Dermis microvascular lymphatic vessel endothelial cell (primary cell): Measurements from ENCODE around the gene OSMR. TPM values are rescaled to one million over a fixed set of nuclear protein-coding genes. Genes with fewer than 3 reads are reported as not detected.

Source experiments
- DNase-seq, 2 donors: peaks; one replicate each; pipeline versions ENCODE4 v3.0.0 to v3.0.0-alpha.2; 2010; ENCODE audit warnings: low read depth in 2 of 2
- total RNA-seq: library from RNA; depleted of rRNA; stranded (reverse); fragments of >200 nt; gene quantifications from 2 replicates; pipeline ENCODE4 v1.2.1, GENCODE V29; 2014

Gene OSMR
- 8.0 and 11.3 TPM in 2 replicates for total RNA-seq

GRCh38 chr5:38845526-38846378, at the start of gene OSMR:
TSS of gene OSMR (plus strand) at chr5:38846012. CDS start at chr5:38869045, 23,033 bp downstream.
- peak; percentile 77 to 91 for DNase-seq

- DNase-seq, result no peak
Measured at GRCh38 chr5:38796742-38797108, 49.1 kb upstream of the OSMR start.

- no peak for DNase-seq
Measured at GRCh38 chr5:38797838-38798237, 48.0 kb upstream of the OSMR start.

GRCh38 chr5:38799556-38800377, 46.0 kb upstream of the OSMR start:
- no peak for DNase-seq

GRCh38 chr5:38800515-38800914, 45.3 kb upstream of the OSMR start:
- no peak for DNase-seq

- DNase-seq, result no peak
Measured at GRCh38 chr5:38802125-38802524, 43.7 kb upstream of the OSMR start.

DNA sequence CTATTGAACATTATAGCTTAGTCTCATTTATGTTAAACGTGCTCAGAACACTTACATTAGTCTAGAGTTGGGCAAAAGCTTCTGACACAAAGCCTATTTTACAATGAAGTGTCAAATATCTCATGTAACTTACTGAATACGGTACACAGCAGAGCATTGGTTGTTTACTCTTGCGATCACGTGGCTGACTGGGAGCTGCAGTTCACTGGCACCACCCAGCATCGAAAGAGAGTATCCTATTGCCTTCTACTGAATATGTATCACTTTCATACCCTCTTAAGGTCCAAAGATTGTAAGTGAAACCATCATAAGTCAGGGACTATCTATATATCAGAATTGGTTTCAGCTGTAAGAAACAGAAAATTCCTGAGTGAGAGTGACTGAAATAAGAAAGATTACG, 42.6 kb upstream of the OSMR start:
- DNase-seq, result no peak

GRCh38 chr5:38806775-38807258, 39.0 kb upstream of the OSMR start:
- peak; percentile 35 to 58 for DNase-seq

DNA sequence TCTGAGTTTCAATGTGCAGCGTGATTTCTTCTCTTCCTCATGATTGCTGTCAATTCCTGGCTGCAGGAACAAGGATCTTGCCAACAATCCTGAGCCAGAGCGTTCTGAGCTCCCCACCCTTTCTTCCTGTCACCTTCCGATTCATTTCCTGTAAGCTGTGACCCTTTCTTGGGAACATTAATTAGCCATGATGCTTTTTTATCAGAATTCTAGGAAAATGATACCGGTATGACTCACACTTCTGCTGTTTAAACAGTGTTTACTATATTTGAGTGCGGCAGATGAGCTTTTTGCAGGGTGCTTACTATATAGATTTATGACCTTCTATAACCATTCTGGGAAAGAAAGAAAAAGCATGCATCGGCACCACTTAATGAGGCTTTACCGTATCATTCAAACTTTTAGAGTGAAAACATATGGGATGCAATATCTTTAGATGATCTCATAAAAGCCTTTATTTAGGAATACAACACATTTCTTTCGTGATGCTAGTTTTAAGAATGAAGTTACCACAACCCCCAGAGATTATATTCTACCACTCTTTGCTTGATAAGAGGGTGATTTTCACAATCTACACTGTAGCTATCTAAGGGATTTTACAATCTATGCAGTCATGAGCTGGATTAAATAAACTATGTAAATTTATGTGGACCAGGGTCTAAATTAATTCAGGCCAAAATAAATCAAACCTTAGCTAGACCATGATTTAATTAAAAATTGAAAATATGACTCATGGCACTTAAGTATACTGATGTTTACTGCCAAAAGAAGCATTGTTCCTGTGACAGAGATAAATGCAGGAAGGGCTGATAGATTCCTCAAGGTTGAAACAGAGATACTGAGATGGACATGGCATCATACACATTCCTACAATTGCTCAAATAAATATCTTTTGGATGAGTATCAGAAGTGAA, 38.0 kb upstream of the OSMR start:
- DNase-seq, result peak; percentile 56 to 85

DNA sequence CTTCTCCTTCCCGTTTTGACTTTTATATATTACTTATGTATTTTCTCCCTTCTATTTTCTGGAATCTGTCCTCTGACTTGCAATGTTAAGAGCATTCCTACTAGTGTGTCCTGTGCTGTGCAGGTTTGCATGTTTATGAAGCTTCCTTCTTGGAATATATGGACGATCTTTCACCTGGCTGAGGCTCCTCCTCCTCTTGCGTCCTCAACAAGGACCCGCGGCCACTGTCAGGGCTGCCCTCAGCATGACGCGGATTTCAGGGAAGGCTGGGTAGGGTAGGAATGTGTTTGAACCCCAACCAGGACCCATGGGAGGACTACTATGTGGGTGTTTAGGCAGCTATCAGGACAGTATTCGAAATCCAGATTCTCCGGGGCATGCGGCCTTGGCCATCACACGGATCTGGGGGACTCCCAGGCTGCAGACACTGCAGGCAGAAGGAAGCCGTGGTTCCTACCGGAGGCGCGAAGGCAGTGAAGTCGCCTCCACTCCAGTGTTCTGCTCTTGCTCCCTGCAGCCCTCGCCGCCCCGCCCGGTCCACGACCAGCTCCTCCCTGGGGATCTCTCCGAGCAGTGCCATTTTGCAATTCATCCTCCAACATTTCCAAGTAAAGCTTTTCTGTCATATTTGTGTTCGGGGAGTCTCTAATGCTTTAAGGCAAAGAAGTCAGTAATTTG, 37.0 kb upstream of the OSMR start:
- no peak for DNase-seq

DNA sequence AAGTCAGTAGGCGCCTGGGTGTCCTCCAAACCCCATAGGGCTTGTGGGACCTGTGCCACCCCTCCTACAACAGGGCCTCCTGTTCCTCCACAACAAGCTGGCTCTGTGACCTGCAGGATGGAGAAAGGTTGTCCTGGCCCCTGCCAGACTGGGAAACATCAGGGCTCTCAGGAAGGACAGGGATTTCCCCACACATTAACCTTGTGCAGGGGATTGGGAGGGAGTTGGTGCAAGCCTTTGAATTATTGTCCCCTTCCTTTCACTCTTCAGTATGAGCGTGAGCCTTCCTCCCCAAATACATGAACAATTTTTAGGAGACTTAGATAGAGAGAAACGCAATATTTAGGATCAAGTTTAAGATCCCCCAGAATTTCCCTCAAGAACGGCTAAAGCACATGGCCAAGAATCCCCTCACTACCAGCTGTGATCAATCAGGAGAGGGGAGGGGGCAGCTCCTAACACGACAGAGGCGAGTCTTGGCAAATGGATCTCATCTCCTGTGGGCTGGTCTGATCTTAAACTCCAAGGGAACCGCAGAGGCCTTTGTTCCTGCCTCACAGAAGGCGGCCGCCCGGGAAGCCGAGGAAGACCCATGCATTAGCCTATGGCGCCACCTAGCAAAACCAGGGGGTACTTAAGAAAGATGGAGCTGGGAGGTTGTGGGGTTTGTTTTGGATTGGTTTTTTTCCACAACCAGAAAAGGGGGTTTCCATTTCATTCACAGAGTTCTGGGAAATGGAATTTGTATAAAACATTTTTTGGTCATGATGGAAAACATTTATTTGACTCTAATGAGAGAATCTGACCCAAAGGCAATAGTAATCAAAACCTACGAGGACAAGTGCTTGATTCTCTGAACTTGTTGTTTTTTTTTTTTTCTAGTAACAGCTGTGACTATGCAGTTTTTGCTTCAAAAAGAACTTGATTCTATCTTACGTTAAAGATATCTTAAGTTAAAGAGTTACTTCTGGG, 36.1 kb upstream of the OSMR start:
- peak; percentile 87 to 90 for DNase-seq

DNA sequence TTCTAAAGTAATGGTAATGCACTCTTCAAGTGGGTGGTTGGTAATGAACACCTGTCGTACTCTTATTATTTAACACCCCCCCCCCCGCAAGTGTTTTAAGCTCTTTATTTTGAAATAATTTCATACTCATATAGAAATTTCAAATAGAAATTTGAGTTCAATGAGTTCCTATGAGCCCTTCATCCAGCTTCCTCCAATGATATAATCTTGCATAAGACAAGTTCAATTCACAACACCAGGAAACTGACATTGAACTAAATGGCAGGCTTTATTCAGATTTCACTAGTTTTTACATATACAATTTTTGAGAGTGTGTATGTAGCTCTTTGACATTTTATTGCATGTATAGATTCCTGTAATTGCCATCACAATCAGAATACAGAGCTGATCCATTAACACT, 30.9 kb upstream of the OSMR start:
- DNase-seq, result no peak

- DNase-seq, result no peak
Measured at GRCh38 chr5:38816083-38817030, 29.5 kb upstream of the OSMR start.

DNA sequence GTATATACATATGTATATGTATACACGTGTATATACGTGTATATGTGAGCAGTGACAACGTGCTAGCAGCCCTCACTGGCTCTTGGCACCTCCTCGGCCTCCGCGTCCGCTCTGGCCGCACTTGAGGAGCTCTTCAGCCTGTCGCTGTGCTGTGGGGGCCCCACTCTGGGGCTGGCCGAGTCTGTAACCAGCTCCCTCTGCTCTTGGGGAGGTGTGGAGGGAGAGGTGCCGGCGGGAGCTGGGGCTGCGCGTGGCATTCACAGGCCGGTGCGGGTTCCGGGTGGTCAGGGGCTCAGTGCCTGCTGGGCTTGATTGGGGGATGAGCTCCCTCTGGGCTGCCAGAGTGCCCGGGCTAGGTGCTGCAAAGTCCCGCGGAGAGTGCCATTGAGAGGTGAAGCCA, 24.1 kb upstream of the OSMR start:
- no peak for DNase-seq

DNA sequence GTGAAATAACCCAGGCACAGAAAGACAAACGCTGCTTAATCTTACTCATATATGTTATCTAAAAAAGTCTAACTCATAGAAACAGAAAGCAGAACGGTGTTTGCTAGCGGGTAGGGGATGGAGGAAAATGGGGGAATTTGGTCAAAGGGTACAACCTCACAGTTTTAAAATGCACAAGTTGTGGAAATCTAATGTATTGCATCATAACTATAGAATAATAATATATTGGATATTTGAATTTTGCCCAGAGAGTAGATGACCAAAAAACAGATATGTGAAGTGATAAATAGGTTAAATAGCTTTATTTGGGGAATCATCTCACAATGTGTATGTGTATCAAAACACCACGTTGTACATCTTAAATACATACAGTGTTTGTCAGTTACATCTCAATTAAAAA, 22.3 kb upstream of the OSMR start:
- no peak for DNase-seq

DNA sequence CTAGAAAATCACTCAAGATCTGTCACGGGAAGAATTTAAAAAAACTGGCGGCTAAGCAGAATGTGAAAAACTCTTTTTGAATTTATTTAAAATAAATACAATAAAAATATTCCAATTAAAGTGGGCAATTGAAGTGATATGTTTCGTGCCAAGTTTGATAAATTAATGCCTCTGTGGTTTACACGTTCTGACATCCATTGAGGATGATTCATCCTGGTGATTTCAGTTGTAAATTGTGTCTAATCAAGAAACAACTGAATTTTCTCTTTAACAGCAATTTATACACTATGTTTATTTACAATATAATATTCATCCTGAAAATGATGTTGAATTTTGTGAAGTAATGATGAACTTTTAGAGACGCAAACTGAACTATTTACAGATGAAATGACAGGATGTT, 21.0 kb upstream of the OSMR start:
- no peak for DNase-seq

DNA sequence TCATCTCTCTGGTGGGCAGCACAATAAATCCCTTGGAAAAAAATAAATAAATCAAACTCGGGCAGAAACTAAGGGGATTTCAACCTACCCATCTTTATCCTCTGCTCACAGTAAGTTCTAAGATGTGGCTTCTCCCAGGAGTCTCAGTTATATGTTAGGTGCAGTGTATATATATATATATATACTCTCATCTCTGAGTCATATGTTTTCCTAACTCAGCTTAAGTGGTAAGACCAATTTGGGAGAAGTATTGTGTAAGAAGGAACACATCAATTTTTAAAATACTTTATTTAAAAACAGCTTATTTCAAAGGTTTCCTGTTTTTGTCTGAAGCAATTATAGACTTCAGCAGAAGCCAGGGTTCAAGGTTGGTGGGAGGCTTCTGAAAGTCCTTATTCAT, 20.3 kb upstream of the OSMR start:
- no peak for DNase-seq

DNA sequence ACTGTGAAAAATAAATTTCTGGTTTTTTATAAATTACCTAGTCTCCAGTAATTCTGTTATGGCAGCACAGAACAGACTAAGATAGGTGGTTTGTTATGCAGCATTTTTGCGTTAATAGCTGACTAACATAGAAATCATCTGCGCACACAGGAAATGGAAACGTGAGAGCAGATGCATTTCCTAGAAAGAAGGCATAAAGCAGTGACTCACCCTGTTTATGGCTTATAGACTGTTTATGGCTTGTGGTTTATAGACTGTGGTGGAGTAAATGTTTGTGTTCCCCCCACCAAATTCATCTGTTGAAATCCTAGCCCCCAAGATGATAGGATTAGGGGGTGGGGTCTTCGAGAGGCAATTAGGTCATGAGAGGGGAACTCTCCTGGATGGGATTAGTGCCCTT, 18.3 kb upstream of the OSMR start:
- peak in 1 of 2 donors; percentile 30 for DNase-seq
